GM10266 (cell line): Measurements from ENCODE around the gene RALGAPA2.

Source experiments
- DNase-seq: peaks from one replicate; pipeline ENCODE4 v3.0.0; 2012; ENCODE audit errors: extremely low spot score
- CTCF ChIP-seq: IDR thresholded peaks from 2 replicates; pipeline ENCODE4 v1.5.1; 2012; ENCODE audit warnings: mild to moderate bottlenecking, low read depth; ENCODE audit not compliant: control insufficient read depth, insufficient read depth; ENCODE audit errors: missing control alignments

The RALGAPA2 gene

GRCh38 chr20:20405623-20406022, 306.8 kb downstream of the RALGAPA2 start:
- no peak for DNase-seq
- TF ChIP-seq CTCF = no peak

GRCh38 chr20:20404633-20405032, 307.8 kb downstream of the RALGAPA2 start:
- no peak for TF ChIP-seq CTCF
- DNase-seq = no peak

- TF ChIP-seq CTCF = no peak
Observed at GRCh38 chr20:20401991-20402390, 310.5 kb downstream of the RALGAPA2 start.

GRCh38 chr20:20399531-20400500, 312.6 kb downstream of the RALGAPA2 start:
- DNase-seq = no peak
- no peak for TF ChIP-seq CTCF

More at GRCh38 chr20:20401991-20402390, 310.5 kb downstream of the RALGAPA2 start:
- DNase-seq = no peak

GRCh38 chr20:20398123-20398522, 314.3 kb downstream of the RALGAPA2 start:
- no peak for DNase-seq
- no peak for TF ChIP-seq CTCF

- no peak for TF ChIP-seq CTCF
- no peak for DNase-seq
Observed at GRCh38 chr20:20396794-20397193, 315.6 kb downstream of the RALGAPA2 start.
